ENCODE results near the gene PSMB3.

DNA sequence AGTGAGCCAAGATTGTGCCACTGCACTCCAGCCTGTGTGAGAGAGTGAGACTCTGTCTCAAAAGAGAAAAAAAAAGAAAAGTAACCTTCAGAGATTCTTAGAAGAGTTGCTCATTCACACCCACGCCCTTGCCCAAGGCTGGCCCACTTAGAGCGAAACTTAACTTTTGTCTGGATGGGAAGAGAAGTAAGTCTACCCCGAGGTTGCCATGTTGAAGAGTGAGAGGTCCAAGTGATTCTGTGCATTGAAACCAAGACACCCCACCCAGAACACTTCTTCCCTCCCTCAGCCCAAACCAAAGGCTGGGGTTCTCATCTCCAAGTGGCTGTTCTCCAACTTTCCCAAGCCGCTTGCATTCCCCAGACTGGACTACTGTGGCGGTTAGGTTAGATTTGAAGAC is 24.8 kb upstream of the PSMB3 start:
- no peak for TF ChIP-seq YY1 (IDR thresholded peaks at IDR 0.05; ENCODE audit: insufficient read depth, insufficient read length)
- TF ChIP-seq SUZ12 (IDR thresholded peaks at IDR 0.05; ENCODE audit: extremely low read depth, insufficient read depth, insufficient read length), result no peak
